ENCODE results near the gene CORO1A. TPM values are rescaled to one million over a fixed set of nuclear protein-coding genes. Genes with fewer than 3 reads are reported as not detected.

Gene CORO1A
- total RNA-seq, 3 donors from 2014 or later: 24.2 to 42.0 (median 25.2) TPM

DNA sequence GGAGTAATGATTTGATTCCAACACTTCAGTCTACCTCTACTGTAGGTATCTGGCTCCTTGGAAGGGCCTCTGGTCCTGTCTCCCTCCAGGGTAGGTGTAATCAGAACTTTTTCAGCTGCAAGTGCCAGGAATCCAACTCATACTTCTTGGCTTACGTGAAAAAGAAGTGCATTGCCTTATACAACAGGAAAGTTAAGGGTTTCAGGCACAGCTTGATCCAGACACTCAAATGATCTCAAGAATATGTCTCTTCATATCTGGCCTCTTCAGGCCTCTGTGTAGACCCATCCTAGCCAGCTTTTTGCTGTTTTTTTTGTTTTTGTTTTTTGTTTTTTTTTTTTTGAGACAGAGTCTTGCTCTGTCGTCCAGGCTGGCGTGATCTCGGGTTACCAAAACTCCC is 4.2 kb upstream of the CORO1A start:
- H3K4me1 ChIP-seq (ENCODE audit: low read depth): peaks cover 4% of the 10 kb centered on the region
- H3K9me3 ChIP-seq: no peaks in the 10 kb centered on the region
- no peak for ATAC-seq
- H3K36me3 ChIP-seq (ENCODE audit: low read depth): no peaks in the 10 kb centered on the region
- H3K4me3 ChIP-seq: no peak overlapping the region
- TF ChIP-seq, protein P1, sequence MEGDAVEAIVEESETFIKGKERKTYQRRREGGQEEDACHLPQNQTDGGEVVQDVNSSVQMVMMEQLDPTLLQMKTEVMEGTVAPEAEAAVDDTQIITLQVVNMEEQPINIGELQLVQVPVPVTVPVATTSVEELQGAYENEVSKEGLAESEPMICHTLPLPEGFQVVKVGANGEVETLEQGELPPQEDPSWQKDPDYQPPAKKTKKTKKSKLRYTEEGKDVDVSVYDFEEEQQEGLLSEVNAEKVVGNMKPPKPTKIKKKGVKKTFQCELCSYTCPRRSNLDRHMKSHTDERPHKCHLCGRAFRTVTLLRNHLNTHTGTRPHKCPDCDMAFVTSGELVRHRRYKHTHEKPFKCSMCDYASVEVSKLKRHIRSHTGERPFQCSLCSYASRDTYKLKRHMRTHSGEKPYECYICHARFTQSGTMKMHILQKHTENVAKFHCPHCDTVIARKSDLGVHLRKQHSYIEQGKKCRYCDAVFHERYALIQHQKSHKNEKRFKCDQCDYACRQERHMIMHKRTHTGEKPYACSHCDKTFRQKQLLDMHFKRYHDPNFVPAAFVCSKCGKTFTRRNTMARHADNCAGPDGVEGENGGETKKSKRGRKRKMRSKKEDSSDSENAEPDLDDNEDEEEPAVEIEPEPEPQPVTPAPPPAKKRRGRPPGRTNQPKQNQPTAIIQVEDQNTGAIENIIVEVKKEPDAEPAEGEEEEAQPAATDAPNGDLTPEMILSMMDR (IDR thresholded peaks at IDR 0.05): no peak
- no peak for DNase-seq
- intact Hi-C loops (cut with DNase I, micrococcal nuclease): no loop called here

DNA sequence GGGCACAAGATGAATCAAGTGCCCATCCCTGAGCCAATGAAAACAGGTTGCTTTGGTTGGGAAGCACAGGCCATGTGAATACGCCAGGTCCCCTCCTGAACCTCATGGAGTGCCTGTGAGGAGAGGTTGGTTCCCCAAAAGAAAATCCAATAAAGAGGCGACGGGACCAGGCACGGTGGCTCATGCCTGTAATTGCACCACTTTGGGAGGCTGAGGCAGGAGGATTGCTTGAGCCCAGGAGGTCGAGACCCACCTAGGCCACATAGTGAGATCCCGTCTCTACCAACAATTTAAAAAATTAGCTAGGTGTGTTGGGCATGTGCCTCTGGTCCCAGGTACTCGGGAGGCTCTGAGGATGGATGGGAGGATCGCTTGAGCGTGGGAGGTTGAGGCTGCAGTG is 3.5 kb upstream of the CORO1A start:
- Histone ChIP-seq H3K36me3 (ENCODE audit: low read depth) (no peaks in the 10 kb centered on the region), H3K9me3 (no peaks in the 10 kb centered on the region), H3K4me3 (no peak overlapping the region), H3K4me1 (ENCODE audit: low read depth) (peaks cover 4% of the 10 kb centered on the region)
- no peak for DNase-seq
- intact Hi-C loops (cut with DNase I, micrococcal nuclease): no loop called here
- no peak for ATAC-seq
- TF ChIP-seq, protein P1 (IDR thresholded peaks at IDR 0.05): no peak

DNA sequence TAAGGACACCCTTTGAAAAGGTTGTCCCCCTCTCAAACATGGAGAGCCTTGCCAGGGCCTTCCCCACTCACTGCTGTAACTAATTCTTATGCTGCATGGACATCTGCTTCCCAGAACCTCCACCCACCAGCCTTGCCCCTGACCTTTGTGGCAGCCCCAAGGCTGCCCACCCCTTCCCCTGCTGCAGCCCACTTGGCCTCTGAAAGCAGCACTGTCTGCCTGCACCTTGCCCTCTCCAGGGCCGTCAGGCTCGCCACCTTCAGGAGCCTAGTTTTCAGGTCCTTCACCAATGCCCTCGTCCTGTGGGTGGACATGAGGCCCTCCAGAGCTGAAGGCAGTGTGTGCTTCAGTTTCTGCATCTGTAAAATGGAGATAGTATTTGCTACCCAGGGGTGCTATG is 2.7 kb upstream of the CORO1A start:
- ATAC-seq (no peak), DNase-seq (peak in 1 of 3 donors; percentile 34)
- intact Hi-C loops (cut with DNase I, micrococcal nuclease): no loop called here
- H3K4me3 ChIP-seq: no peak overlapping the region
- no peaks in the 10 kb centered on the region for H3K9me3 ChIP-seq
- peaks cover 4% of the 10 kb centered on the region for H3K4me1 ChIP-seq (ENCODE audit: low read depth)
- TF ChIP-seq, protein P1 (IDR thresholded peaks at IDR 0.05): no peak
- no peaks in the 10 kb centered on the region for H3K36me3 ChIP-seq (ENCODE audit: low read depth)

DNA sequence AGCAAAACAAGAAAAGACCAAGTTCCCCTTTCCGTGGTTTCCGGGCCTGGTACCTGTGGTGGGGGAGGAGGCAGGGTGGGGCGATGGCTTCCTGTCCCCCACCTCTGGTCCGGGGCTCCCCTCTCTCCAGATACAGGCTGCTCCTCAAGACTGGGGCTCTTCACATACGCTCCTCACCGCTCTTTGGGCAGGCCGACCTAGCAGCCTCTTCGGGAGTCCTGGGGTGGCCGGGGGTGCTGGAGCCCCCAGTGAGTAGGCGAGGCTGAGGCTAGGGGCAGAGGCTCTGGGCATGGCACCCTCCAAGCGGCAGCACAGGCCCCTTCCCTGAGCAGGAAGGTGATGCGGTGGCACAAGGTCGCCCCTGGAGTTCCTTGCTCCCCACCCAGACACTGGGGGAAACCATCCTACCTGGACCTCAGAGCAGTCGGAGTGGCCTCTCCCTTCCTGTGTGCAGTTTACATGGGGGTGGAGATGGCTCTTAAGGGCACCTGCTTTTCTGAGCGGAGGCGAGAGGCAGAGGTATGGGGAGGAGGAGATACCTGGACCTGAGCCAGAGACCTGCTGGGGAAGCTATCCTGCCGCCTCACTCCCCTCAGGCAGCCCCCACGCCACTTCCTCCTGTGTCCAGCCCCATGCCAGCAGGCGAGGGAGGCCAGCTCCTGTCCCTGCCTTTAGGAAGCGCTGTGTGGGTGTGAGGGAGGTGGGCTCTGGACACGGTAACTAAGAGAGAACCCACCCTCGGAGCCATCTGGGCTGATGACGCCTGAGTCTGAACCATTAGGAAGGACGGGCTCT is 891 bp downstream of the CORO1A start:
- DNase-seq: peak; percentile 55 to 88 (median 67)
- Histone ChIP-seq H3K36me3 (ENCODE audit: low read depth) (no peaks in the 10 kb centered on the region), H3K4me3 (peak overlapping the region; percentile 22), H3K9me3 (no peaks in the 10 kb centered on the region), H3K4me1 (ENCODE audit: low read depth) (peaks cover 5% of the 10 kb centered on the region)
- TF ChIP-seq, protein P1 (IDR thresholded peaks at IDR 0.05): no peak
- intact Hi-C loops (cut with DNase I, micrococcal nuclease): no loop called here
- ATAC-seq: peak; percentile 57

DNA sequence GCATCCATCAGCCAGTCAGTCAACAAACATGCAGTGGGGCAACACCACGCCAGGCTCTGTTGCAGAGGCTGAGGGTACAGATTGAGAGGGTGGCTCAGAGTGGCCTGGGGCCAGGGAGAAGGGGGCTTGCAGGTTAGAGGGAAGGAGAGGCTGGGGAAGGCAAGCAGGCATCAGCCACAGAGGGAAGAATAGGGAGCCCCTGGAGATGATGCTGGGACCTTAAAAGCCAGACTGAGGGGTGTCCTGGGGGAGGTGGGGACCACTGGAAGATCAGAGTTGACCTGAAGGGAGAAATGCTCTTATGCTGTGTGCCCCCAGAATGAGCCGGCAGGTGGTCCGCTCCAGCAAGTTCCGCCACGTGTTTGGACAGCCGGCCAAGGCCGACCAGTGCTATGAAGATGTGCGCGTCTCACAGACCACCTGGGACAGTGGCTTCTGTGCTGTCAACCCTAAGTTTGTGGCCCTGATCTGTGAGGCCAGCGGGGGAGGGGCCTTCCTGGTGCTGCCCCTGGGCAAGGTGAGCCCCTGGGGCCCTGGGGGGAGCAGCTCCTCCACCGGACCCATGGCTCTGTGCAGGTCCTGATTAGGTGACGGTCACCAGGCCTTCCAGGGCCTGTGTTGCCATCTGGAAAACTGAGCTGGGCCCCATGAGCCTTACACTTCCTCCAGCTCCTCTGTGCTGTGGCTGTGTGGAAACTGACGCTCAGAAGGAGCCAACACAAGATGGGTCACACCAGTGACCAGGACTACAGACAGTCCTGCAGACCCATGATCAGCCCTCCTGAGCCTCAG is 1.7 kb downstream of the CORO1A start:
- intact Hi-C loops (cut with DNase I, micrococcal nuclease): no loop called here
- DNase-seq: peak; percentile 30 to 74 (median 59)
- Histone ChIP-seq H3K9me3 (no peaks in the 10 kb centered on the region), H3K4me3 (peak overlapping the region; percentile 22), H3K36me3 (ENCODE audit: low read depth) (no peaks in the 10 kb centered on the region), H3K4me1 (ENCODE audit: low read depth) (peaks cover 5% of the 10 kb centered on the region)
- no peak for ATAC-seq
- TF ChIP-seq, protein P1 (IDR thresholded peaks at IDR 0.05): no peak

Measured in mucosa of descending colon (tissue), 3 donors.